Stimulated activated naive CD4-positive, alpha-beta T cell treated with Interleukin-2 at 50 U/mL for 16 hours (primary cell): ENCODE data around the gene AKAP6.
"Not testable (repeated sequence)": the region's sequence is repeated elsewhere in the genome, so short reads cannot be mapped to it uniquely, and the experiment has no call there.

Experiments used
- DNase-seq: peaks from one replicate; lab custom pipeline; 2025; lab: John Stamatoyannopoulos, UW

The AKAP6 gene

DNA sequence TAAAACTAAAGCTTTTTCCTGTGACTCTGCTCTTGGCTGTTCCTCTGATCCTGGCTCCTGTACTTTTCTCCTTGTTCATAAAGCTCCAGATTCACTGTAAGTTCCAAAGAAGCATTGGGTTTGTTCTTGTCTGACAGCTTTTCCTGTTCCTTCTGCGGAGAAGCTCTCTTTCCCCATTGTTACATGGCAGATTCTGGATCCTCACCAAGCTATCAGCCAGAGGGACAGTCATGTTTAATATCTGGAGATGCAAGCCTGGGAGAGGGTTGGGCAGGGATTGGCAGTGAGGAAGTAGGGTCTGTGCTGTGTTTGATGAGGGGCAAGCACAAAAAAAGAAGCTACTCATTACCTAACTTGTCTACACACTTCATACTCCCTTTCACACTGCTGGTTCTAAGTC lies 107.9 kb downstream of the AKAP6 start:
- DNase-seq, result no peak

GRCh38 chr14:32438517-32438916 lies 109.4 kb downstream of the AKAP6 start:
- no peak for DNase-seq

- no peak for DNase-seq
Measured at GRCh38 chr14:32443890-32444661, 115.0 kb downstream of the AKAP6 start.

DNA sequence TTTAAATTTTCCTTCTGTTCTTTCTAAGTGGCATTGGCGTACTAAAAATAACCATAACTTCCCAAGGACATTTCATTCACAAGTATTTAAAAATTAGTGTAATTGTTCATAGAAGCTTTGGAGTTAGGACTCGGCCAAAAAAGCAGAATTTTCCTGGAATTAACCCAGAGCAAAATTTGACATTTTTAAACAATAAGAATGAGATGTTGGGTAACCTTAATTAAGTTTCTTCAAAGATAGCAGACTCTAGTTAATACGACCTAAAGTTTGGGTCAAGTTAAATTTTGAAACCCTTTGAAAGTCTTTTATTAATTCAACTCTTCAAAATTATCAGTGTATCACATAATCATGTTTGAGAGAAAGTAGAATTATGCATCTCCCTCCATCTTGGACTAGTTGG lies 118.3 kb downstream of the AKAP6 start:
- no peak for DNase-seq

- DNase-seq, result no peak
Measured at GRCh38 chr14:32449648-32450047, 120.5 kb downstream of the AKAP6 start.

DNA sequence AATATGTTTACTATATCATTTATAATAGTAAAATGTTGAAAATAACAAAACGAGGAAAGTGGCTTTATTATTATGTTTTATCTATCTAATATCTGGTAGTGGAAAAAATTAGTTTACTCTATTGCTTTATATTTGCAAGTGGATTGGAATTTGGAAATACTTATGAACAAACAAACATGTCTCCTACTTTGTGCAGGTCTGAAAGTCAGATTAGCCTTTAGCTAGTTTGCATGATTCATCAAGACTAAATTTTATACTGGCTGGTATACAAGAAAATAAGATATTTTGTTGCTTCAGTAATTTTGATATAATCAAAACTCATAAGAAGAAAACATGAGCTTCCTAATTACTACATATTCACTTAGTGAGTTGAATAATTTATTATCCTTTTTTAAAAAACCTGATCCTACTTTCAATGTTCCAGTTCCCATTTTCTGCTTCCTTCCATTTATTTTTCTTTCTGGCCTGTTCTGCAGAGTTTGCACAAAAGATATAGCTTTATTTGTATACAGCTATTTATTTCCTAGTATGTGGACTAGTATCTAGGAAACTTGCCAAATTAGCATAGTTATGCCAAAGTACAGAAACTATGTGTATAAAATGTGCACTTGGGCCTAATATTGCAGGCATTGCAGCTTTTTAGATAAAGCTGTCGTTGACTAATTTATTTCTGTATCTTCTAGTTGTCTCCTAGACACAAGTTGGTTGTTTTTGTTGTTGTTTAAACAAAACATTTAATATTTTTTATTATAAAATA lies 122.0 kb downstream of the AKAP6 start:
- DNase-seq, result no peak

GRCh38 chr14:32453857-32454810 lies 125.0 kb downstream of the AKAP6 start:
- no peak for DNase-seq

DNA sequence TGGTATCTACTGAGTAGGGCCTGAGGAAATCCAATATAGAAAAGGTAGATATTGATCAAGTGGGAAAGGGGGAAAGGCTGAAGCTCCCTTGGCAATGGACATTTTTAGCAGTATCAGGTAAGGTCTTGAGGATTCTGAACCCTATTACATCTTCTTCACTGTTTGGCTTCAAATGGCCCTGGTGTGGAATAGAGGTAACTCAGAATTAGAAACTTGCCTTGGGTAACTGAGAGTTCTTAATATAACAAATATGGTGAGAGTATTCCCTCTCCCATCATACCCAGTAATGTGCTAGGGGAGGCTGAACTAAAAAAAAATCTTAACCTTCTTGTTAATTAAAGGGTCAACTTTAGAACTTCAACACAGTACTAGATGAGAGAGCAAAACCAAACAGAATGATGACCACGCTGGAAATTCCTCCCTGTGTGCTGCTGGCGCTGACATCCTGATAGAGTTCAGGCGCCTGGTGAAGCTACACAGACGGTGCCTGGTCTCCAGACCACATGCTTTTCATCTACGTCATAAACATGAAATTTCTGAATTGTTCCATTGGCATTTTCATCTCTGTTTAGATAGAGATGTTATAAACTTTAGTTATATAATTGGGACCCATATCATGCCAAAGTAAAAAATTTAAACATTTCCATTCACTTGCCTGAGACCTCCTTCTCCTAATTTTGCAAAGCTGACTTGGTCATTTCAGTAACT lies 128.3 kb downstream of the AKAP6 start:
- DNase-seq, result no peak

- DNase-seq, result no peak
Measured at GRCh38 chr14:32458720-32459119, 129.6 kb downstream of the AKAP6 start.

- DNase-seq, result no peak
Measured at GRCh38 chr14:32460267-32460666, 131.2 kb downstream of the AKAP6 start.

GRCh38 chr14:32462553-32462952 lies 133.5 kb downstream of the AKAP6 start:
- not testable (repeated sequence) for DNase-seq

GRCh38 chr14:32468955-32469354 lies 139.9 kb downstream of the AKAP6 start:
- no peak for DNase-seq

GRCh38 chr14:32469388-32470160 lies 140.5 kb downstream of the AKAP6 start:
- DNase-seq, result no peak

DNA sequence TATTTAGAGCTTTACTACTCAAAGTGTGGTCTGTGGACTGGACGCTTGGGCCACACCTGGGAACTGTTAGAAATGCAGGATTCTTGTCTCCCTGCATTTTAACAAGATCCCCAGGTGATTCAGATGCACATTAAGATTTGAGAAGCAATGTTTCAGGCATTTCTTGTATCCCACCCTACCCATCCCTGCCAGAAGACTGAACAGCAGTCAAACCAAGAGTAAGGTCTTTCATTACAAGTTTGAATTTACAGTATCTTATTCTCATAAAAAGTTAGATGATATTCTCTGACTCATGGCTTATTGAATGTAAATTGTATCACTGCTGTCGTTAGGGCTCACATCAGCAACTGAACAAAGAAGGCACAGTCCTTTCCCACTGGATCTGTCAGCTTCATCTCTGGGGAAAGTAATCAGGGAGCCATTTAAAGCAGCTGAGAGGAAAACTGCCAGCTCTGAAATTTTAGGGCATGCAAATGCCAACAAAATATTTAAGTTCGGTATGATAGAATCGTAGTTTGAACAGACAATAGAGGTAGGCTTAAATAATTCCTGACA lies 141.1 kb downstream of the AKAP6 start:
- DNase-seq, result no peak

- no peak for DNase-seq
Measured at GRCh38 chr14:32471181-32471580, 142.1 kb downstream of the AKAP6 start.

GRCh38 chr14:32472076-32472475 lies 143.0 kb downstream of the AKAP6 start:
- DNase-seq, result no peak

- DNase-seq, result no peak
Measured at GRCh38 chr14:32472512-32473463, 143.7 kb downstream of the AKAP6 start.

DNA sequence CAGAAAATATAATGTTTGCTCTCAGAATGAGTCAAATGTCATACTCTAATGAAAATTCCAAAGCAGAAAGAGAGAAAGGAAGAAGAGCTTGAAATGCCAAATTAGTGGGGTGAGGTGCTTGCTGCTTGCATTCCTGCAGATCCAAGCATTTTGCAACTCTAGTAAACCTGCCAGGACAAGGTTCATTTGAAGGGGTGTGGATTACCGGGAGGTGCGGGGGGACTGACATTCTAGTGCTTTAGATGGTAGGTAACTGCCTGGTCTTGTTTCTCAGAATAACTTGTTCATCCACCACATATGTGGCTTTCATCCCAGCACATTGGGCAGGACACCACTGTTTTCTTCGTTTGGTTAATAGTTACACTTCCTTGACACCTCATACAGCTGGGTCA lies 144.4 kb downstream of the AKAP6 start:
- DNase-seq, result no peak

- no peak for DNase-seq
Measured at GRCh38 chr14:32474478-32475195, 145.5 kb downstream of the AKAP6 start.
